Panc1 (cell line): ENCODE data around the gene MYO5B. TPM values are rescaled to one million over a fixed set of nuclear protein-coding genes. Genes with fewer than 3 reads are reported as not detected.

ENCODE experiments used
- ATAC-seq: fragments of 200-7000 bp; cut with Tn5 transposase; 2 replicates; pipeline ENCODE4 v1.9.1; 2020; ENCODE audit warnings: mild to moderate bottlenecking, moderate library complexity
- BruUV-seq: library from RNA; stranded (reverse); fragments of 400-500 nt; replicated peaks from 2 replicates; lab custom pipeline; 2021; lab: Mats Ljungman, UMichigan
- CTCF ChIA-PET: fragments of 300-600 bp; sonication (Branson Sonifier 250); formaldehyde crosslinking; loops from one replicate; lab custom pipeline; 2022; ENCODE audit warnings: antibody characterized with exemption; lab: Charles Lee
- POLR2A ChIA-PET: fragments of 300-600 bp; sonication (Branson Sonifier 250); formaldehyde crosslinking; loops from one replicate; lab custom pipeline; 2022; ENCODE audit warnings: antibody characterized with exemption; lab: Charles Lee
- DNase-seq: peaks from one replicate; pipeline ENCODE4 v3.0.0-alpha.2; 2010; ENCODE audit warnings: low read depth, low spot score
- H3K27ac ChIP-seq: 2 replicates; pipeline ENCODE4 v1.5.1; 2011; ENCODE audit warnings: mild to moderate bottlenecking, low read length, inconsistent platforms
- H3K27me3 ChIP-seq: fragments of 200-500 bp; sonication (Bioruptor generic); 2 replicates; pipeline ENCODE4 v1.6.0; 2014; ENCODE audit warnings: low read length, inconsistent platforms; ENCODE audit not compliant: control insufficient read depth, insufficient read depth
- H3K36me3 ChIP-seq: fragments of 200-500 bp; sonication (Bioruptor generic); 2 replicates; pipeline ENCODE4 v1.5.1; 2014; ENCODE audit warnings: inconsistent platforms, mild to moderate bottlenecking, low read length, moderate library complexity; ENCODE audit not compliant: control insufficient read depth, insufficient read depth
- H3K4me1 ChIP-seq: 2 replicates; pipeline ENCODE4 v1.5.1; 2011; ENCODE audit warnings: inconsistent platforms, mild to moderate bottlenecking, low read length, moderate library complexity; ENCODE audit not compliant: control insufficient read depth, insufficient read depth
- H3K4me3 ChIP-seq, 2 experiments: 2 replicates each; pipeline ENCODE4 v1.5.1; 2011 to 2012; ENCODE audit warnings: low read depth in 2 of 2, low read length in 2 of 2, mild to moderate bottlenecking in 2 of 2, inconsistent platforms in 1 of 2, moderate library complexity in 1 of 2
- H3K9me3 ChIP-seq: fragments of 200-500 bp; sonication (Bioruptor generic); 2 replicates; pipeline ENCODE4 v1.5.1; 2014; ENCODE audit warnings: low read depth, mild to moderate bottlenecking, inconsistent platforms, low read length, moderate library complexity; ENCODE audit not compliant: control insufficient read depth, insufficient read depth
- POLR2AphosphoS5 ChIP-seq: IDR thresholded peaks from 2 replicates; pipeline ENCODE4 v1.6.1; 2012; ENCODE audit warnings: mild to moderate bottlenecking, low read depth, low read length, moderate library complexity
- SIN3A ChIP-seq: IDR thresholded peaks from 2 replicates; pipeline ENCODE4 v1.6.1; 2012; ENCODE audit warnings: low read depth, mild to moderate bottlenecking, low read length, moderate library complexity, borderline replicate concordance; ENCODE audit not compliant: insufficient read depth
- TCF7L2 ChIP-seq: IDR thresholded peaks from 2 replicates; pipeline ENCODE4 v1.6.1; 2011; ENCODE audit warnings: mild to moderate bottlenecking, low read depth, low read length, inconsistent platforms
- in situ Hi-C: cut with HindIII; loops from 2 replicates; pipeline ENCODE4 v1.10.0; 2016; ENCODE audit warnings: low sequenced_read_pairs, low pct_unique_long_range_greater_than_20kb
- intact Hi-C: fragments of 100-400 bp; cut with micrococcal nuclease; formaldehyde crosslinking; loops from one replicate; pipeline ENCODE4 v1.10.0; 2022; ENCODE audit not compliant: unreplicated experiment
- total RNA-seq: library from RNA; stranded (reverse); gene quantifications from one replicate; pipeline ENCODE4 v1.2.1, GENCODE V29; 2021; ENCODE audit not compliant: unreplicated experiment
- TF ChIP-seq, protein P1 (sequence below): fragments of 450-650 bp; IDR thresholded peaks from 2 replicates; pipeline ENCODE4 v1.5.1; 2017; ENCODE audit warnings: mild to moderate bottlenecking
- TF ChIP-seq, protein P2 (sequence below), 2 experiments: IDR thresholded peaks; 2 replicates each; pipeline ENCODE4 v1.6.1; 2011 to 2012; ENCODE audit warnings: low read depth in 2 of 2, control low read depth in 1 of 2, low read length in 1 of 2, mild to moderate bottlenecking in 1 of 2, moderate library complexity in 1 of 2; ENCODE audit not compliant: insufficient read depth in 1 of 2

Gene MYO5B
- total RNA-seq, 1 experiment from 2014 or later = 0.31 TPM

DNA sequence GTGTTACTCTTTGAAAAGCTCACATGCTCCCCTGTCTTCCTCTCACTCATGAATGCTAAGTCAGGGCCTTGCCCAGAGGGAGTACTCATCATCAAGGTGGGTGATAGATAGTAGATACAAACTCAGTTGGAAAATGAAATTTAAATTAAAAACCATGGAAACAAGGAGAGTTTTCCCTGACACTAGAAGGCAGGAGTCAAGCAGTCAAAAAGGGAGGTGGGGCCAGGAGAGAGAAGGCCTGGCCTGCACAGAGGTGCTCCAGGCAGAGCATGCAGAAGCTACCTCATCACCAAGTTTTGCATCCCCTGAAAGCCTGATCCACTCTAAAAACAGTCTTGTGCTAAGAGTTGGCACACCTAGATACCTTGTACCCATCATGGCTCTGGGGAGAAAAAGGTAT lies 143.7 kb downstream of the MYO5B start:
- Histone ChIP-seq H3K4me1 (no peaks in the 10 kb centered on the region), H3K4me3 (no peak overlapping the region), H3K27me3 (no peaks in the 10 kb centered on the region), H3K27ac (no peak overlapping the region), H3K9me3 (no peaks in the 10 kb centered on the region), H3K36me3 (no peaks in the 10 kb centered on the region)
- ChIA-PET POLR2A (no interaction called here), CTCF (no interaction called here)
- TF ChIP-seq, protein P1, sequence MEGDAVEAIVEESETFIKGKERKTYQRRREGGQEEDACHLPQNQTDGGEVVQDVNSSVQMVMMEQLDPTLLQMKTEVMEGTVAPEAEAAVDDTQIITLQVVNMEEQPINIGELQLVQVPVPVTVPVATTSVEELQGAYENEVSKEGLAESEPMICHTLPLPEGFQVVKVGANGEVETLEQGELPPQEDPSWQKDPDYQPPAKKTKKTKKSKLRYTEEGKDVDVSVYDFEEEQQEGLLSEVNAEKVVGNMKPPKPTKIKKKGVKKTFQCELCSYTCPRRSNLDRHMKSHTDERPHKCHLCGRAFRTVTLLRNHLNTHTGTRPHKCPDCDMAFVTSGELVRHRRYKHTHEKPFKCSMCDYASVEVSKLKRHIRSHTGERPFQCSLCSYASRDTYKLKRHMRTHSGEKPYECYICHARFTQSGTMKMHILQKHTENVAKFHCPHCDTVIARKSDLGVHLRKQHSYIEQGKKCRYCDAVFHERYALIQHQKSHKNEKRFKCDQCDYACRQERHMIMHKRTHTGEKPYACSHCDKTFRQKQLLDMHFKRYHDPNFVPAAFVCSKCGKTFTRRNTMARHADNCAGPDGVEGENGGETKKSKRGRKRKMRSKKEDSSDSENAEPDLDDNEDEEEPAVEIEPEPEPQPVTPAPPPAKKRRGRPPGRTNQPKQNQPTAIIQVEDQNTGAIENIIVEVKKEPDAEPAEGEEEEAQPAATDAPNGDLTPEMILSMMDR = peak; percentile 24; the same call in 1 of the 2 replicates
- TF ChIP-seq, protein P2, sequence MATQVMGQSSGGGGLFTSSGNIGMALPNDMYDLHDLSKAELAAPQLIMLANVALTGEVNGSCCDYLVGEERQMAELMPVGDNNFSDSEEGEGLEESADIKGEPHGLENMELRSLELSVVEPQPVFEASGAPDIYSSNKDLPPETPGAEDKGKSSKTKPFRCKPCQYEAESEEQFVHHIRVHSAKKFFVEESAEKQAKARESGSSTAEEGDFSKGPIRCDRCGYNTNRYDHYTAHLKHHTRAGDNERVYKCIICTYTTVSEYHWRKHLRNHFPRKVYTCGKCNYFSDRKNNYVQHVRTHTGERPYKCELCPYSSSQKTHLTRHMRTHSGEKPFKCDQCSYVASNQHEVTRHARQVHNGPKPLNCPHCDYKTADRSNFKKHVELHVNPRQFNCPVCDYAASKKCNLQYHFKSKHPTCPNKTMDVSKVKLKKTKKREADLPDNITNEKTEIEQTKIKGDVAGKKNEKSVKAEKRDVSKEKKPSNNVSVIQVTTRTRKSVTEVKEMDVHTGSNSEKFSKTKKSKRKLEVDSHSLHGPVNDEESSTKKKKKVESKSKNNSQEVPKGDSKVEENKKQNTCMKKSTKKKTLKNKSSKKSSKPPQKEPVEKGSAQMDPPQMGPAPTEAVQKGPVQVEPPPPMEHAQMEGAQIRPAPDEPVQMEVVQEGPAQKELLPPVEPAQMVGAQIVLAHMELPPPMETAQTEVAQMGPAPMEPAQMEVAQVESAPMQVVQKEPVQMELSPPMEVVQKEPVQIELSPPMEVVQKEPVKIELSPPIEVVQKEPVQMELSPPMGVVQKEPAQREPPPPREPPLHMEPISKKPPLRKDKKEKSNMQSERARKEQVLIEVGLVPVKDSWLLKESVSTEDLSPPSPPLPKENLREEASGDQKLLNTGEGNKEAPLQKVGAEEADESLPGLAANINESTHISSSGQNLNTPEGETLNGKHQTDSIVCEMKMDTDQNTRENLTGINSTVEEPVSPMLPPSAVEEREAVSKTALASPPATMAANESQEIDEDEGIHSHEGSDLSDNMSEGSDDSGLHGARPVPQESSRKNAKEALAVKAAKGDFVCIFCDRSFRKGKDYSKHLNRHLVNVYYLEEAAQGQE (IDR thresholded peaks at IDR 0.05; ENCODE audit: insufficient read depth in 1 of 2, low read depth in 2 of 2, low read length in 1 of 2) = no peak
- no peak for TF ChIP-seq TCF7L2
- no TSS peak for BruUV-seq
- ATAC-seq = no peak
- no peak for DNase-seq
- in situ Hi-C loops (no loop called here), intact Hi-C loops (no loop called here)

DNA sequence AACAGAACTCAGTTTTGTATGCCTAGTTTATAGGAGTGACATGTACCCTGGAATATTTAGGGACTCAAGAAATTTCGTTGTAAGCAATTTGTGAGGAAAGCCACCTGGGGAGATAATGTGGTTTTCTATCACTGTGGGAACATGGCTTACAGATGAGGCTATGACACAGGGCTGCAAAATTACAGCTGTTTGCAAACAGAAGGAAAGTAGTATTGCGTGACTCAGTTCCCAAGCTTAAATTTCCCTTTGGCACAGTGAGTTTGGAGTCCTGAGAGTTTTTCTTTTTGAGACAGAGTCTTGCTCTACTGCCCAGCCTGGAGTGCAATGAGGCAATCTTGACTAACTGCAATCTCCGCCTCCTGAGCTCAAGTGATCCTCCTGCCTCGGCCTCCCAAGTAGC lies 149.8 kb downstream of the MYO5B start:
- ChIA-PET CTCF (no interaction called here), POLR2A (no interaction called here)
- ATAC-seq (no peak), DNase-seq (no peak)
- in situ Hi-C loops (no loop called here), intact Hi-C loops (no loop called here)
- no peaks in the 10 kb centered on the region for H3K4me1 ChIP-seq
- TF ChIP-seq TCF7L2 (no peak), SIN3A (no peak), POLR2AphosphoS5 (no peak)
- TF ChIP-seq, protein P1 = no peak
- TF ChIP-seq, protein P2 (IDR thresholded peaks at IDR 0.05; ENCODE audit: insufficient read depth in 1 of 2, low read depth in 2 of 2, low read length in 1 of 2) = no peak
- H3K4me3 ChIP-seq = no peak overlapping the region
- no peaks in the 10 kb centered on the region for H3K9me3 ChIP-seq
- no peaks in the 10 kb centered on the region for H3K27me3 ChIP-seq
- no peak overlapping the region for H3K27ac ChIP-seq
- H3K36me3 ChIP-seq = no peaks in the 10 kb centered on the region
- BruUV-seq = no TSS peak
